Naive thymus-derived CD4-positive, alpha-beta T cell (primary cell): Measurements from ENCODE around the gene MARVELD3. TPM values are rescaled to one million over a fixed set of nuclear protein-coding genes. Genes with fewer than 3 reads are reported as not detected.

Experiments used
- ATAC-seq: fragments of 150-1000 bp; cut with Tn5 transposase; 2 replicates; pipeline ENCODE4 v1.10.0; 2021; ENCODE audit warnings: mild to moderate bottlenecking, moderate library complexity
- CTCF ChIA-PET: fragments of 350-600 bp; sonication (Branson Sonifier 250); formaldehyde crosslinking; loops from one replicate; lab custom pipeline; 2021; ENCODE audit warnings: antibody characterized with exemption; lab: Charles Lee
- POLR2A ChIA-PET: fragments of 350-600 bp; sonication (Branson Sonifier 250); formaldehyde crosslinking; loops from one replicate; lab custom pipeline; 2021; ENCODE audit warnings: antibody characterized with exemption, inconsistent platforms; lab: Charles Lee
- DNase-seq, 9 donors: peaks; one replicate each; pipeline versions ENCODE4 v3.0.0 to v3.0.0-alpha.2; 2020 to 2022; ENCODE audit warnings: mixed read lengths in 1 of 9
- H3K27ac ChIP-seq: one replicate; pipeline ENCODE4 v1.7.0; 2013; ENCODE audit warnings: mild to moderate bottlenecking, low read depth, low read length, moderate library complexity
- H3K27me3 ChIP-seq, 2 donors: one replicate each; pipeline ENCODE4 v1.7.0; 2013; ENCODE audit warnings: low read length in 2 of 2, mild to moderate bottlenecking in 2 of 2, moderate library complexity in 2 of 2; ENCODE audit not compliant: control insufficient read depth in 2 of 2, insufficient read depth in 2 of 2
- H3K36me3 ChIP-seq, 3 experiments: 1 replicate in 2 of 3; 2 replicates in 1 of 3; pipeline ENCODE4 v1.7.0; 2013; ENCODE audit warnings: low read length in 3 of 3, mild to moderate bottlenecking in 3 of 3, moderate library complexity in 1 of 3; ENCODE audit not compliant: insufficient read depth in 3 of 3, control insufficient read depth in 2 of 3
- H3K4me1 ChIP-seq, 2 donors: one replicate each; pipeline ENCODE4 v1.7.0; 2013; ENCODE audit warnings: low read length in 2 of 2, mild to moderate bottlenecking in 2 of 2, moderate library complexity in 1 of 2; ENCODE audit not compliant: control insufficient read depth in 2 of 2, insufficient read depth in 2 of 2
- H3K4me3 ChIP-seq: 2 replicates; pipeline ENCODE4 v1.7.0; 2013; ENCODE audit warnings: mild to moderate bottlenecking, low read length
- H3K9me3 ChIP-seq, 3 experiments: 1 replicate in 2 of 3; 2 replicates in 1 of 3; pipeline ENCODE4 v1.7.0; 2013; ENCODE audit warnings: low read length in 3 of 3; ENCODE audit not compliant: control insufficient read depth in 2 of 3
- H3K27ac Mint-ChIP-seq, 9 donors: one replicate each; pipeline ENCODE4 v1.8.0; 2020 to 2022; ENCODE audit warnings: mixed read lengths in 9 of 9, mild to moderate bottlenecking in 8 of 9, moderate library complexity in 5 of 9, inconsistent platforms in 2 of 9
- H3K27me3 Mint-ChIP-seq, 5 donors: one replicate each; pipeline ENCODE4 v1.8.0; 2021 to 2022; ENCODE audit warnings: mixed read lengths in 5 of 5, mild to moderate bottlenecking in 1 of 5
- H3K36me3 Mint-ChIP-seq, 5 donors: one replicate each; pipeline ENCODE4 v1.8.0; 2020 to 2022; ENCODE audit warnings: mixed read lengths in 5 of 5, mild to moderate bottlenecking in 3 of 5, inconsistent platforms in 1 of 5
- H3K4me1 Mint-ChIP-seq, 7 donors: one replicate each; pipeline ENCODE4 v1.8.0; 2020 to 2022; ENCODE audit warnings: mixed read lengths in 7 of 7, mild to moderate bottlenecking in 3 of 7, inconsistent platforms in 1 of 7
- H3K4me3 Mint-ChIP-seq, 10 donors: one replicate each; pipeline ENCODE4 v1.8.0; 2020 to 2022; ENCODE audit warnings: mild to moderate bottlenecking in 10 of 10, mixed read lengths in 10 of 10, moderate library complexity in 6 of 10, inconsistent platforms in 2 of 10
- H3K9me3 Mint-ChIP-seq, 11 donors: one replicate each; pipeline ENCODE4 v1.8.0; 2020 to 2022; ENCODE audit warnings: mixed read lengths in 11 of 11, mild to moderate bottlenecking in 4 of 11, inconsistent platforms in 1 of 11, moderate library complexity in 1 of 11
- intact Hi-C, 2 donors: fragments of 100-400 bp; cut with micrococcal nuclease; formaldehyde crosslinking; loops; one replicate each; pipeline ENCODE4 v1.15.1; 2023
- polyA plus RNA-seq, 2 donors: library from polyadenylated mRNA; unstranded; fragments of 300-500 nt; fragmentation: Illumina TruSeq; gene quantifications; one replicate each; pipeline ENCODE4 v1.2.3, GENCODE V29; 2021
- total RNA-seq, 6 experiments: library from RNA in 5 of 6; stranded (reverse) in 5 of 6; gene quantifications; 1 replicate in 5 of 6; 2 replicates in 1 of 6; pipeline ENCODE4 v1.2.3 and lab custom pipeline; 2021 to 2026

Gene MARVELD3
- total and polyA plus RNA-seq, 7 experiments from 2014 or later: not detected

DNA sequence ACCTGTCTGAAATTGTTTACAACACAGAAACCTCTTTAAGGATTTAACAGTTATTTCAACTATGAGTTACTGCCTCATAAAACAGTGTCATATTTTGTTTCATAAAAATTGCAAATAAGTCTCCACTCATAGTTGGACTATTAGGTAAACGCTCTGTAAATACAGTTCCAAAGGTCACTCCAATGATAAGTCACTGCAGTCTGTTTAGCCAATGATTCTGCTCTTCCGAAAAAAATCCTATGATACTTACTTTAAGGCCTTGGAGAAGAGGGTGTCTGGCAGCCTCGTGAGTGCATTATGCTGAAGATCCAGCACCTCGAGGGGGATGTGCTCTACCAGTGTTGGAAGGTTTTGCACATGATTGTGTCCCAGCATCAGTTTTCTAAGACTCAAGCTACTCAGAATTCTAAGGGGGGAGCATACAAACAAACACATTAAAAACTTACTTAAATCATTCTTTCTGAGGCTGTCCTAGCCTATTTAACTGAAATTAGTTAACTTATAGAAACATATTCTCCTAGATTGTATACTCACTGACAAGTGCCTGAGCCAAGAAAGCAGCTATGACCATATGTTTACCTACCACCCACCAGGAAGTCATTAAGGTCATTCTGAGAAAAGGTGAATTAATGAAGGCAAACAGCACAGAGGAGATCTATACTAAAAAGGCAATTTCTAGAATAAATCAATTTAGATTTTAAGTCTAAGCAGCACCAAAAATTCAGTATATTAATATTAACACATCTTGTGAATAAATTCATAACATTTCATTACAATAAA, 41.1 kb downstream of the MARVELD3 start:
- H3K36me3 ChIP-seq: peaks cover 0 to 38% (median 0%) of the 10 kb centered on the region in 3 experiments
- Mint-ChIP-seq H3K4me3 (no peak overlapping the region), H3K4me1 (no peaks in the 10 kb centered on the region), H3K27ac (no peak overlapping the region), H3K9me3 (no peaks in the 10 kb centered on the region), H3K27me3 (no peaks in the 10 kb centered on the region), H3K36me3 (peaks cover 8 to 47% (median 34%) of the 10 kb centered on the region in 5 donors)
- no peak for DNase-seq
- ATAC-seq: no peak
- H3K27ac ChIP-seq: no peak overlapping the region
- H3K4me1 ChIP-seq: no peaks in the 10 kb centered on the region
- intact Hi-C loops: no loop called here
- POLR2A ChIA-PET: no interaction called here
- CTCF ChIA-PET: no interaction called here
- H3K9me3 ChIP-seq: no peaks in the 10 kb centered on the region
- H3K27me3 ChIP-seq: no peaks in the 10 kb centered on the region
- no peak overlapping the region for H3K4me3 ChIP-seq

DNA sequence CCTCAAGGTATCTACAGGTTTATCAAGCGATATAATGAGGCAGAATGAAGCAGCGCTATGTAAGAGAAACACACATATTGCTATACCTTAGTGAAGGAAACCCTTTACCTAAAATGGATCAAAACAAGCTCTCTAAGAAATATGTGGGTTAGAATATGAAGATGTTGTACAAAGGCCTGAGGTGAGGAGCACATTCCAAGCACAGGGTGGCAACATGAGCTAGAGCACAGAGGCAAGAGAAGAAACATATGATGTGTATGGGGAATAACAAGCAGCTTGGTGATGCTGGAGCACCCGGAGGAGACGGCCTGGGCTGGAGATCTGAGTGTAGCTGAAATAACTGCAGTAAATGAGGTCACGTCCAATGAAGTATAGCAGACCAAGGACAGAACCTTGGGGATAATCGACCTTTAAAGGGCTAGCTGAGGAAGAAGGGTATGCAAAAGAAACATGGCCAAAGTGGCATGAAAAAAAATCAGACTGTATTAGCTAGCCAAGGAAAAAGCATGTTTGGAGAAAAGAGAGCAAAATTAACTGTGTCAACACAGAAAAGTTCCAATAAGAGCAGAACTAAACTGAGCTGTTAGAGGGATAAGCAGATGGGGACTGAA, 44.0 kb downstream of the MARVELD3 start:
- ChIA-PET CTCF (interaction anchor here (0.7 kb wide), 1 partner anchor 293 kb away, joined by 3 read pairs; no protein-coding TSS in a partner anchor), POLR2A (interaction anchor here (0.6 kb wide), 1 partner anchor 18 kb away, joined by 3 read pairs; no protein-coding TSS in a partner anchor)
- H3K4me1 ChIP-seq: no peaks in the 10 kb centered on the region
- H3K4me3 Mint-ChIP-seq: no peak overlapping the region
- no peaks in the 10 kb centered on the region for H3K4me1 Mint-ChIP-seq
- no peaks in the 10 kb centered on the region for H3K9me3 ChIP-seq
- H3K27me3 Mint-ChIP-seq: no peaks in the 10 kb centered on the region
- H3K36me3 ChIP-seq: peaks cover 0 to 42% (median 0%) of the 10 kb centered on the region in 3 experiments
- intact Hi-C loops: no loop called here
- no peak overlapping the region for H3K27ac Mint-ChIP-seq
- ATAC-seq: no peak
- no peak for DNase-seq
- H3K9me3 Mint-ChIP-seq: no peaks in the 10 kb centered on the region
- no peak overlapping the region for H3K4me3 ChIP-seq
- peaks cover 6 to 45% (median 30%) of the 10 kb centered on the region in 5 donors for H3K36me3 Mint-ChIP-seq
- no peaks in the 10 kb centered on the region for H3K27me3 ChIP-seq
- H3K27ac ChIP-seq: no peak overlapping the region

DNA sequence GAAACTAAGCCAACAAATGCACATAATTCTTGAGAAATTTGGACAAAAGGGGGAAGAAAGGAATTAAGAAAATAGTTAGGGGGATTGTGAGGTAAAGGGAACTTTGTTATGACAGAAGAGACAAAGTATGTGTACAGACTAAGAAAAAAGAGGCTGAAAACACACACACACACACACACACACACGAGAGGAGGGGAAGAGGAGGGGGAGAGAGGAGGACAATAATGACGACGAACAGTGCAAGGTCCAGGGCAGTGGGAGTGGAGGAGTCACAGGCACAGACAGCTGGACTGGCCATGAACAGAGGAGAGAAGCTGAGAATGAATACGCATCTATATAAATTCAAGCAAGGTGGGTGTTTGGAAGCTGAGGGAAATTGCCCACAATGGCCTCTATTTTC, 44.6 kb downstream of the MARVELD3 start:
- Mint-ChIP-seq H3K4me1 (no peaks in the 10 kb centered on the region), H3K36me3 (peaks cover 6 to 49% (median 33%) of the 10 kb centered on the region in 5 donors), H3K27me3 (no peaks in the 10 kb centered on the region), H3K9me3 (no peaks in the 10 kb centered on the region), H3K4me3 (no peak overlapping the region), H3K27ac (no peak overlapping the region)
- ATAC-seq: no peak
- Histone ChIP-seq H3K36me3 (peaks cover 0 to 41% (median 0%) of the 10 kb centered on the region in 3 experiments), H3K4me3 (no peak overlapping the region), H3K4me1 (no peaks in the 10 kb centered on the region), H3K27ac (no peak overlapping the region), H3K27me3 (no peaks in the 10 kb centered on the region), H3K9me3 (no peaks in the 10 kb centered on the region)
- intact Hi-C loops: no loop called here
- DNase-seq: no peak
- ChIA-PET POLR2A (no interaction called here), CTCF (no interaction called here)

DNA sequence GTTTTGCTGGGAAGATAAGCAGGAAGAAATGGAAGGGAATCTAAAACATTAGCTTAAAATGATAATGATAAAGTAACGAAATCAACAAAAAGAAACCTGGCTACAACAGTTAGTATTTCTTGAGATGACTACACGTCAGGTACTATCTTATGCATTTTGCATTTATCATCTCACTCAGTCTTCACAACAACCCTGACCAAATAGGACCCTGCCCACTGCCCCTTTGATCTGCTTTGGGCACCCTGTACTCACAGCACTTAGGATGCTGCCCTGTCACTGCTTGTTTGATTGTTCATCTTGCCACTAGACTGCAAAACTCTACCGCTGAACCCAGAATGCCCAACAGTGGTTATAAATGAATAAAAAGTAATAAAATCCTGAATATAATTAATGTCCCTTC, 45.2 kb downstream of the MARVELD3 start:
- H3K27ac Mint-ChIP-seq: no peak overlapping the region
- POLR2A ChIA-PET: no interaction called here
- CTCF ChIA-PET: no interaction called here

DNA sequence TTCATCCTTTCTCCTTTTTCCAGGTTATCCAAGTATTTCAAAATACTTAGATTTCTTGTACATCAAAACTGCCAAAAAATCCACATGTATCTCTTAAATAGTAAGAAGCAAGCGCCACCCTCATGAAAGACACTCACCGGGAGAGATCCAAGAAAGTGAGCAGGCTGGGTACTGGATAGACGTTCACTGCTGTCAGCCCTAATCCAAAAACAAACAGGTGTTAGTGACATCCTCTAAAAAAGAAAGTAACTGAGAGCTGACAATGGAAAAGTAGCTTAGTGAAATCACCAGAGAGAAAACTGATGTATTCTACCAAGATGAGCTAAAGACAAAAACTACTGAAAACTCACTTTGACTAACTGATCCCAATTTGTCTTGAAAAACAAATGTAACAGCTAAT, 46.1 kb downstream of the MARVELD3 start:
- intact Hi-C loops: no loop called here
- ATAC-seq (no peak), DNase-seq (no peak)
- Mint-ChIP-seq H3K9me3 (no peaks in the 10 kb centered on the region), H3K4me3 (no peak overlapping the region), H3K27me3 (no peaks in the 10 kb centered on the region), H3K27ac (no peak overlapping the region), H3K4me1 (peaks cover 0 to 5% (median 0%) of the 10 kb centered on the region in 7 donors), H3K36me3 (peaks cover 4 to 51% (median 26%) of the 10 kb centered on the region in 5 donors)
- Histone ChIP-seq H3K27me3 (no peaks in the 10 kb centered on the region), H3K9me3 (no peaks in the 10 kb centered on the region), H3K27ac (no peak overlapping the region), H3K36me3 (peaks cover 0 to 30% (median 0%) of the 10 kb centered on the region in 3 experiments), H3K4me3 (no peak overlapping the region), H3K4me1 (no peaks in the 10 kb centered on the region)
- ChIA-PET POLR2A (no interaction called here), CTCF (interaction anchor here (1.0 kb wide), 1 partner anchor 107 kb away, joined by 3 read pairs; no protein-coding TSS in a partner anchor)

More for the DNA sequence above, 45.2 kb downstream of the MARVELD3 start:
- peaks cover 0 to 37% (median 0%) of the 10 kb centered on the region in 3 experiments for H3K36me3 ChIP-seq
- intact Hi-C loops: no loop called here
- DNase-seq: no peak
- no peak for ATAC-seq
- no peak overlapping the region for H3K27ac ChIP-seq
- H3K27me3 ChIP-seq: no peaks in the 10 kb centered on the region
- no peak overlapping the region for H3K4me3 ChIP-seq
- Mint-ChIP-seq H3K36me3 (peaks cover 8 to 49% (median 28%) of the 10 kb centered on the region in 5 donors), H3K27me3 (no peaks in the 10 kb centered on the region), H3K4me1 (peaks cover 0 to 2% (median 0%) of the 10 kb centered on the region in 7 donors), H3K4me3 (no peak overlapping the region), H3K9me3 (no peaks in the 10 kb centered on the region)
- no peaks in the 10 kb centered on the region for H3K9me3 ChIP-seq
- H3K4me1 ChIP-seq: no peaks in the 10 kb centered on the region

DNA sequence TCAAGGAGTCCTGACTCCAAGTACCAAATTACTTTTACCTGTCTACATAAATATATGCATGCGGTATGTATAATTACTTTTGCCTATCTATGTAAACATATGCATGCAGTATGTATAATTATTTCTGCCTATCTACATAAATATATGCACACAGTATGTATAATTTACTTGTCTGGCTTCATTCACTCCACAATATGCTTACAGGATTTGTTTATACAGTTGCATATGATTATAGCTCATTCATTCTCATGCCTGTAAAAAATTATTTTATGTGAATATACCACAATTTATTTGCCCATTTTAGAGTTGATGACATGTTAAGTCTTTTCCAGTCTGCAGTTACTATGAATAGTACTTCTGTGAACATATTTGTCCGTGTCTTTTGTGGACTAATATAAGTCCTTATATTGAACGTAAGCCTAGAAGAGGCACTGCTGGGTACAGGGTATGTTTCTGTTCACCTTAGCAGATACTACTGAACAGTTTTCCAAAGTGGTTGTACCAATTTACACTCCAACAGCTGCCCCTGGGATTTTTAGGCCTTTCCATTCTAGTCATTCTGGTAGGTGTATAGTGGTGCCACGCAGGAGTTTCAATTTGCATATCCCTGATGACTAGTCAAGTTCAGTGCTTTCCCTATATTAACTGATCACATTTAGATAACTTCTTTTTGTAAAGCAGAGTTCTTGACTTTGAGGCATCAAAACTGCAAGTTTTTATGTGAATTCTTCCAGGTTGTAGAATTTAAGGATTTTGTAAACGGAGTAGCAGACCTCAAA, 47.0 kb downstream of the MARVELD3 start:
- ATAC-seq (no peak), DNase-seq (no peak)
- POLR2A ChIA-PET: interaction anchor here (0.6 kb wide), 1 partner anchor 59 kb away, joined by 4 read pairs; no protein-coding TSS in a partner anchor
- H3K9me3 Mint-ChIP-seq: no peaks in the 10 kb centered on the region
- H3K36me3 Mint-ChIP-seq: peaks cover 4 to 52% (median 23%) of the 10 kb centered on the region in 5 donors
- no peak overlapping the region for H3K27ac ChIP-seq
- intact Hi-C loops: no loop called here
- CTCF ChIA-PET: interaction anchor here (1.0 kb wide), 1 partner anchor 108 kb away, joined by 3 read pairs; no protein-coding TSS in a partner anchor
- peaks cover 0 to 5% (median 0%) of the 10 kb centered on the region in 7 donors for H3K4me1 Mint-ChIP-seq
- no peaks in the 10 kb centered on the region for H3K27me3 Mint-ChIP-seq
- H3K36me3 ChIP-seq: peaks cover 0 to 27% (median 0%) of the 10 kb centered on the region in 3 experiments
- H3K27ac Mint-ChIP-seq: no peak overlapping the region
- no peak overlapping the region for H3K4me3 ChIP-seq
- H3K4me3 Mint-ChIP-seq: no peak overlapping the region
- H3K27me3 ChIP-seq: no peaks in the 10 kb centered on the region
- no peaks in the 10 kb centered on the region for H3K4me1 ChIP-seq
- H3K9me3 ChIP-seq: no peaks in the 10 kb centered on the region
